Measurements from ENCODE around the gene CYSRT1.

Gene CYSRT1

GRCh38 chr9:137224830-137225694 is at the start of gene CYSRT1:
Gene CYSRT1, plus strand, starts transcription at chr9:137225174. Its CDS starts 448 bp downstream, at chr9:137225622.
- no peak for DNase-seq

- no peak for DNase-seq
Observed at GRCh38 chr9:137175345-137175961, 49.5 kb upstream of the CYSRT1 start.

GRCh38 chr9:137176302-137177182 is 48.4 kb upstream of the CYSRT1 start:
- peak; percentile 19 for DNase-seq

- no peak for DNase-seq
Observed at GRCh38 chr9:137178201-137178938, 46.6 kb upstream of the CYSRT1 start.

- DNase-seq = no peak
Observed at GRCh38 chr9:137178939-137179630, 45.9 kb upstream of the CYSRT1 start.

- DNase-seq = no peak
Observed at GRCh38 chr9:137179761-137180160, 45.2 kb upstream of the CYSRT1 start.

- DNase-seq = no peak
Observed at GRCh38 chr9:137180491-137180890, 44.5 kb upstream of the CYSRT1 start.

GRCh38 chr9:137181680-137182079 is 43.3 kb upstream of the CYSRT1 start:
- no peak for DNase-seq

GRCh38 chr9:137182836-137183235 is 42.1 kb upstream of the CYSRT1 start:
- no peak for DNase-seq

- DNase-seq = no peak
Observed at GRCh38 chr9:137183980-137184595, 40.9 kb upstream of the CYSRT1 start.

GRCh38 chr9:137184881-137185660 is 39.9 kb upstream of the CYSRT1 start:
- no peak for DNase-seq

GRCh38 chr9:137185921-137186320 is 39.1 kb upstream of the CYSRT1 start:
- DNase-seq = no peak

- no peak for DNase-seq
Observed at GRCh38 chr9:137186385-137186784, 38.6 kb upstream of the CYSRT1 start.

- no peak for DNase-seq
Observed at GRCh38 chr9:137187386-137187785, 37.6 kb upstream of the CYSRT1 start.

GRCh38 chr9:137188086-137188489 is 36.9 kb upstream of the CYSRT1 start:
- no peak for DNase-seq

- peak; percentile 24 for DNase-seq
Observed at GRCh38 chr9:137188490-137189296, 36.3 kb upstream of the CYSRT1 start, which contains the start of the genes ANAPC2 and SSNA1. Gene ANAPC2, minus strand, starts transcription at chr9:137188560. Its CDS starts 28 bp downstream, at chr9:137188532. Gene SSNA1, plus strand, starts transcription at chr9:137188676. Its CDS starts 51 bp downstream, at chr9:137188727.

- no peak for DNase-seq
Observed at GRCh38 chr9:137189297-137190295, 35.4 kb upstream of the CYSRT1 start.

- DNase-seq = no peak
Observed at GRCh38 chr9:137190315-137190856, 34.6 kb upstream of the CYSRT1 start.

Data from NCI-H1694 treated with DMSO at 0.1 percent for 48 hours (cell line).